GM18526 (cell line): Measurements from ENCODE around the gene CASKIN2.

Experiments used
- POLR2A ChIP-seq: IDR thresholded peaks from 3 replicates; pipeline ENCODE4 v1.6.1; 2011; ENCODE audit not compliant: insufficient read length; ENCODE audit errors: extremely low read depth

Gene CASKIN2

DNA sequence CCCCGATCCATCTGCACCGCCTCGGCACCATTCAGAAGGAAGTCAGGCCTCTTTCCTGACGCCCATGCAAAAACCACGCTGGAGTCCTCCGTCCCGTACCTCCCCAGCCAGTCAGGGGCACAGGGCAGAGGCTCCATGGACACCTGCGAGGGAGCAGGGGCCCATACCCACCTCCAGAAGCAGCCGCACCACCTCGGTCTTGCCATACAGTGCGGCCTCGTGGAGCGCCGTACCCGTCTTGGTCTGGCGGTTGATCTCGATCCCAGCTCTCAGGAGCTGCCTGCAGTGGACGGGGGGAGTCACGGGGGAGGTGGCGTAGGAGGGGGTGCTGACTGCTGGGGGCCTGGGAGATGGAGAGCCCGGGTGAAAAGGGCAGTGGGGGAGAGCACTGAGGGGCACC lies 9.2 kb downstream of the CASKIN2 start:
- TF ChIP-seq POLR2A: no peak

DNA sequence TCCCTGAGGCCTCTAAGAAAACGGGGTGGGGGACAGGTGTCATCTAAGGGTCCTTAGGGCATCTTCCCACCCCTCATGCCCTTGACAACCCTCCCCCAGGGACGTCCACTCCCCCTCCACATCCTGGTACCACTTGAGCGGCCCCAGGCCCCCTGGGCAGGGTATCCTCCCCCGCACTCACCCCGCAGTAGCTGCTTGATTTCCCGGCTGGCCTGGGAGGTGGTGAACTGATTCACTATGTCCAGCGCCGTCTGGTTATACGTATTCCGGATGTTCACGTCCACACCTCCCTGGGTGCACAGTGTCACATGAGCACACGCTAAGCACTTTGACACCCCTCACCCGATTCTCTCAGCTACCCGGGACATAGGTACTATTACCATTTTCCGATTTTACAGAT lies 9.7 kb downstream of the CASKIN2 start:
- TF ChIP-seq POLR2A: no peak

DNA sequence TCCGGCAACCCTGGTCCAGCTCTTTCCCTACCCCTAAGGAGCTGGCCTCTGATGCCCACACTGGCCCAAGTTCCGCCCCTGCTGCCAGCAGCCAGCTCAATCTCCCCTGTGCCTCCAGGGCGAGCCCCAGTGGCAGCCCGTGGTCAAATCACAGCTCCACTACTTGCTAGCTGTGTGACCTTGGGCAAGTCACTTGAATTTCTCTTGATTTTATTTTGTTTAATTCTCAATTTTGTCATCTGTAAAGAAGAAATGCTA lies 10.3 kb downstream of the CASKIN2 start:
- no peak for TF ChIP-seq POLR2A

DNA sequence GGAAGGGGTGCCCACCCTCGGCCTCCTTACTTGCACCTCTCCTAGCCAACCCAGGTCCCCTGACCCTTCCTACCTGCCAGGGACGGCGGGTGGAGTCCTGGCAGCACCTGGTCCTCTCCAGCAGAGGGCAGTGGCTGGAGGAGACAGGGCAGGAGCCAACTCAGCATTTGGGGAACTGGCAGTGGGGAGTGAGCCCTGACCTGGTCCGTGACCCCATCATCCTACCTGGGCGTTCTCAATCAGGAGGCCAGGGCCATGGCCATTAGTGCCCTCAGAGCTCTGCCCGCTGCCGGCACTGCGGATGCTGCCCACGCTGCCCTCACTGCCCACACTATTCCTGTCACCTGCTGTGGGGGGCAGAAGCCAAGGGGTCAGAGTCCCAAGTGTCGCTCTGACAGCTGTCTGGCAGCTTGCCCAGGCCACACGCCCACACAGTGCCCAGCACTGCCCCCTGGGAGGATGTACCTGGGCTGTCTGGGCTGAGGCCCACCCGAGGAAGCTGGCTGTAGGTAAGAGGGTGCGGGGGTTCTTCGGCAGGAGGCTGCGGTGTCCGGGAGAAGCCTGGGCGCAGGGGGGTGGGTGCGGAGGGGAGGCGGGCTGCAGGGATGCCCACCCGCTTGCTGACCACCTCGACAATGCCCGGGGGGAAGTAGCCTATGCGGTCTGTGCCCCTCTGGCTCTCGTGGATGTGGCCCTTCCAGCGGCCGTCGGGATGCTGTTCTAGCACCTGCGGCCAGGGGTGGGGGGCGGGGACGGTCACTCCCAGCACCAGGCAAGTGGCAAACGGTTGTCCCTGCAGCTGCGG lies 10.8 kb downstream of the CASKIN2 start:
- TF ChIP-seq POLR2A: no peak

DNA sequence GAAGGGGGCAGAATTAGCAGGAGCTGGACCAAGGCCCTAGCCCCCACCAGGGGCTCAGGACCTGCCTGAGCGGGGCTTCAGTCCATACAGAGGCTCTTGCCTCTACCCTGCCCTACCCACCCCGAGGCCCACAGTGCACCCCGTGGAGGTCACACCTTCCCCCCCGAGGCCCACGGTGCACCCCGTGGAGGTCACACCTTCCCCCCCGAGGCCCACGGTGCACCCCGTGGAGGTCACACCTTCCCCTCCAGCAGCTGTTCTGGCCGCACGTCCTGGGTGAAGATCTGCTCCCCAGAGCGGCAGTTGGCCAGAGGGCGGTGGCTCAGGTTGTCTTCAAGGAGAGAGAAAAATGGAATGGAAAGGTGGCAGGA lies 11.4 kb downstream of the CASKIN2 start:
- no peak for TF ChIP-seq POLR2A

DNA sequence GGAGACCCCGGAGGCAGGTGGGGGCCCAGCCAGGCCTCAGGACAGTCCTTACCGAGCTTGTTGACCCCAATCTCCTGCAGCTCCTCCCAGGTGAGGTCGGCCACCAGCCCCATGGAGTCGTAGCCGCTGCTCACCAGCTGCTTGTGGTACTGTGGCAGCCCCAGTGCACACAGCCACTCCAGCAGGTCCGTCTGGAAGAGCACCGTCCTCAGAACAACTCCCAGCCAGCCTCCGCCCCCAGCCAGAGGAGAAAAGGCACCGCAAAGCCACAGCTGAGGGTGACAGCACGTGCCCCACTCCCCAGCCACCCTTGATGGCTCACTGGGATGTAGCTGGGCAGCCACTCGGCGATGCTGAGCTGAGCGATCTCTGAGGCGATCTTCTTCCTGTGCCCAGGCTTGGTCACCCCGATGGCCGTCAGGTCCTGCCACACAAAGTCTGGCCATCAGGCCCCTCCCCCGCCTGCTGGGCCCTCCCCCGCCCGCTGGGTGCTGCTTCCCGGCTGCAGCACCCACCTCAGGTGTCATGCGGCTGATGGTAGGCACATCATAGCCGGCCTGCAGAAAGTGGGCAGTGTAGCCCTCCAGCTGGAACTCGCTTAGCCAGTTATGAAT lies 11.9 kb downstream of the CASKIN2 start:
- TF ChIP-seq POLR2A: no peak

DNA sequence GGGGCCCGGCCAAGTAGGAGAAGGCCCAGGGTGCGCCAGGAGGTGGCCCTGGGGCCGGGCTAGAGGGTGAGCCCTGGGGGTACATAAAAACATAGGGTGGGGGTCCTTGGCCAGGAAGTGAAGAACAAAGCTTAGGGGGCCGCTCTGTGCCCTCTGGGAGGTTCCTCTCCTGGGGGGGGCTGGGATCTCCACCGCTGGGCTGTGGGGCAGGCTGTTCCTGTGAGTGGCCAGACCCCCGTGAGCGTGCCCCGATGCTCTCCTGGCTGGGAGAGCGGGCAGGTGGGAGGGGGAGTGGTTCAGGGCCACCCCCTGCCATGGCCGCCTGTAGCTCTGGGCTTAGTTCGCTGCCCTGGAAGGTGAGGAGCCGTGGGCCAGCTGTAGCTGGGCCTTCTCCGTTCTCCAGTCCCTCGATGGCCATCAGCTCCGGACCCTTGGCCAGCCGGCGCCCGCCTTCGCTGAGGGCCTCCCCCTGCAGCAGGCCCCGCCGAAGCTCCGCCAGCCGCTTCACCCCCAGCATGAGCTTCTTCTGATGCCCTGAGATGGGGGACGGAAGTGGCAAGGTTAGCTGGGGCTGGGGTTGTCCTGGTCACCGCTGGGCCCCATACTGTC lies 12.5 kb downstream of the CASKIN2 start:
- no peak for TF ChIP-seq POLR2A

DNA sequence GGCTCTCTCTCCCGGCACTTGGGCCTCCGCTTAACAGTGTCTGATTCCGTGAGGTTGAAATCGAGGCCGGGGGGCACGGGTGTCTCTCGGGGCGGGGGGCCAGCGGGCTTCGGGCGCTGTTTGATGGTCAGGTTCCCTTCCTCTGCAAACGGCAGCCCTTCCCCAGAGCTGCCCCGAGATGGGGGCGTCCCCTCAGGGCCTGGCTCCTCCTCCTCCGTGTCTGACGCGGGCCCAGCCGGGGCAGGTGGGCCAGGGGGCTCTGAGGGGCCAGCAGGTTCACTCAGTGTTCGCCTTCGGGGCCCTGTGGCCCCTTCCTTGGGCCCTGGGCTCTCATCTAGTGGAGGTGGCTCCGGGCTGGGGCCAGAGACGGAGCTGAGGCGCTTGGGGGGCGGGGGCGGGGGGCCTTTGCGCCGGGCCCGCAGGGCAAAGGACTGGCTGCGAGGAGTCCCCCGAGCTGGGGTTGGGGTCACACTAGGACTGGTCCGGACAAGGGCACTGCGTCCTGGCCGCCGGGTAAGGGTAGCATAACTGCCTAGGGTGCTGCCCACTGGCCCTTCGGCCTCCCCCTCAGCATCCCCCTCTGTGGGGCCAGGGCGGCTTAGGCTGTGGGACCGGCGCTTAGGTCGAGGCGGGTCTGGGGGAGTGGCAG lies 13.1 kb downstream of the CASKIN2 start:
- TF ChIP-seq POLR2A: no peak

DNA sequence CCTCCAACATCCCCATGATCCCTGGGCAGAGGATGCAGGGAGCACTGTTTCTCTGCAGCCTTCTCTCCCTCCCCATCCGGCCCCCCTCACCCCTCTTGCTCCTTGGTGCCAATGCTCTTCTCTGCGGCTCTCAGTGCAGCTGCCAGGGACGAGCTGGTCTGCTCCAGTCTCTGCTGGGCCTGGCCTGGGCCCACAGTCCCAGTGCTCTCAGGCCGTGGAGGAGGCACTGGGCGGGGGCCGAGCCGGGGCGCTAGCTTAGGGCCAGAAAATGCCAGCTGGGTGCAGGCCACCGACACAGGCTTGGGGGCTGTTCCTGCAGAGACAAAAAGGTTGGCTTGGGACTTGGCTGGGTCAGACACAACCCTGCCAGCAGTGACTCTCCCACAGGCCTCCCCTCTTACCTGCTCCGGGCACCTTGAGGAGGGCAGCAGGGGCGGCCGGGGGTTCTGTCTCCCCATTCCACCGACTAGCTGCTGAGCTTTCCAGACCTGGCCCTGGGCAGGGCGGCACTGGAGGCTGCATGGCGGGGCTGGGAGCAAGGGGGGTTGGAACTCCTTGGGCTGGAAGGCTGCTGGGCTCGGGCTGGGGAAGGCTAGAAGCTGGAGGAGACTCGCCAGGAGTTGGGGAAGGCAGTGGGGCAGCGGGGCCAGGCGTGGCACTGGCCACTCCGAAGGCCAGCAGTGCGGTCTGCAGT lies 13.8 kb downstream of the CASKIN2 start:
- no peak for TF ChIP-seq POLR2A

DNA sequence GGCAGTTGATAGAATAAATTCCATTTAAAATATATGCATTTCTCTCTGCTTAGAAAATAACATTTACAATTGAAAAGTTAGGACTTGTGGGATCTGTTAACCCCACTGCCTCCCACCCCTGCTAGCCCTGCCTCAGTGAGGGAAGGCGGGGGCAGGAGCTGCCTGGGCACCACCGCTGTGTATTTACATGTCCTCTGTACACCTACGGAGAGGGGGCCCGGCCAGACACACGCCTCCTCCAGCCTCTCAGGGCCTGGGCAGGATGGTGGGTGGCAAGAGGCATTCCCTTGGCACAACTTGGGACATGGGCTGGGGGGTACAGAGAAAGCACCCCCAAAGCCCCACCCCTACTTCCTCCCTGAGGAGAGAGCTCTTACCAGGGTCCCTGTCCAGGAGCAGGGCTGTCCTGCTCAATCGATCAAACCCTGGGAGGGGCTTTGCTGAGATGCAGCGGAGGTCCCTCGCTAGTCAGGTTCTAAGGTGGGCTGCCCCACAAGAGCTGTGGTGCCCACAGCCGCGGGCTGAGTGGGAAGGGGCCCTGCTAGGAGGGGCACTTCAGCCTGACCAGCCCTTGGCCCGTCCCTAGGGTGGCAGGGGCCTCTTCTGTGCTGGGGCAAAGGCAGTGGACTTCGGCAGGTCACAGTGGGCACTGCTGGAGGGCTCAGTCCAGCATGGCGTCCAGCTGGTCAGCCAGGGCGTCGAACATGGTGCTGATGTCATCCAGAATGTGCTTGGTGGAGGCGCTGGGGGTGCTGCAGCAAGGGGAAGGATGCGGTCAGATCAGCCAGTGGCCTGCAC lies 14.7 kb downstream of the CASKIN2 start:
- TF ChIP-seq POLR2A: no peak

DNA sequence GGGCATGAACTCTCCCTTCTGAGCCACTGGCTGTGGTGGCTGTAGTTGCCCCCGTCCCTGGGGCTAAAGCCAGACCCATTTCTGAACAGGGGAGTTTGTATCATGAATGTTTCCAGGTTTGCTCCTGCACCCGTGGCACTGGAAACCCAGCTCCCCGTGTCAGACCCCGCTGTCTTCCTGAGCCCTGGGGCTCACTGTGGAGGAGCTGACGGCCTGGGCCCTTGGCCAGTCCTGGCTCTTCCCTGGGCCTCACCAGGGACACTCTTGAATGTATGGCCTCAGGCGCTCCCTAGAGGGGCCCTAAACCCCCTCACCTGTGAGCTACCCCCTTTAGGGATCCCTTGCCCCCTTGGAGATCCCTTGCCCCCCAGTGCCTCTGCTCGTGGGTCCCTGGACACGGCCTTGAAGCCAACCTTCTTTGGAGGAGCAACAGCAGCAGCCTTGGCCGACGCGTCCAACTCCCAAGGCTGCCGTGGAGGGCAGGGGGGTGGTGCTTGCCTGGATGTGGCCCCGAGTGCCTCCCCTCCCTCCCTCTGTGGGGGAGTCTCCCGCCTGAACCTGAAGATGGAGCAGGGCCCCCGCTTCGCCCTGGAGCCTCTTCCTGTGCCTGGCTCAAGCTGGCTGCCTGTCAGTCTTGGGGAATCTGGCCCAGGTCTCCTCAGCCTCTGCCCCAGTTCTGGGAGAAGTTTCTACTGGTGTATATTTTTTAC lies 15.9 kb downstream of the CASKIN2 start:
- TF ChIP-seq POLR2A: no peak

DNA sequence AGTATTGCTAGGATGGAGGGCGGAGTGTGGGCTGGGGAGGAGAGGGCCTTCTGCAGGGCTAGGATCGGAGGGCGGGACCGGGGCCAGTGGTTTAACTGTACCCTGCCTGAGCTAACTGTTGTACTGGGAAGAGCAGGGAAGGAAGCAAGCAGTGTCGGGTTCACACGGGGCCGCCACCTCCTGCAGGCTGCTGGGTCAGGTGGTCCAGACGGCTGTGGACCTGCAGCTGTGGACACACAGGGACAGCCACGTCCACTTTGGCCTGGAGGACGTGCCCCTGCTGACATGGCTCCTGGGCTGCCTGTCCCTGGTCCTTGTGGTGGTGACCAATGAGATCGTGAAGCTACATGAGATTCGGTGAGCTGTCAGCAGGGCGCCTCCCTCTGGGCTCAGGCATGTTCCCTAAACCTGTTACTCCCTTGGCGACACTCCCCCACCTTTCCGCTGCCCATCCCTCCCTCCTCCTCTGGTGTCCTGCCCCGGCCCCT lies 16.6 kb downstream of the CASKIN2 start:
- no peak for TF ChIP-seq POLR2A

DNA sequence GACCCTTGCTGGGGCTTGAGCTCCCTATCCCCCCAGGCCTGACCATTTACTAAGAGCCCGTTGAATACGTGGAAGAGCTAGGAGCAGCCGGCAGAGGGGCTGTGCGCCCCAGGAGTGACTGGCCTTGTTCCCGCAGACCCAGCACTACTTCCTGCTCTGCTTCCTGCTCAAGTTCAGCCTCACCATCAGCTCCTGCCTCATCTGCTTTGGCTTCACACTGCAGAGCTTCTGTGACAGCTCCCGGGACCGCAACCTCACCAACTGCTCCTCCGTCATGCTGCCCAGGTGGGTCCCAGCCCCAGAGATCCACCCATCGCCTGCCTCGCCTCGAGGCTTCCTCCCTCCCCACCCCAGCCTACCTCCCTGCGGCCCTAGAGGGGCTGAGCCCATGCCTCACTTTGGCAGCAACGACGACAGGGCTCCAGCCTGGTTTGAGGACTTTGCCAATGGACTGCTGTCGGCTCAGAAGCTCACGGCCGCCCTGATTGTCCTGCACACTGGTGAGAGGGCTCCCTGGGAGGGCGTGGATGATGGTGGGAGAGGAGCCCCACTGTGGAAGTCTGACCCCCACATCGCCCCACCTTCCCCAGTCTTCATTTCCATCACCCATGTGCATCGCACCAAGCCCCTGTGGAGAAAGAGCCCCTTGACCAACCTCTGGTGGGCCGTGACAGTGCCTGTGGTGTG lies 17.2 kb downstream of the CASKIN2 start:
- no peak for TF ChIP-seq POLR2A

DNA sequence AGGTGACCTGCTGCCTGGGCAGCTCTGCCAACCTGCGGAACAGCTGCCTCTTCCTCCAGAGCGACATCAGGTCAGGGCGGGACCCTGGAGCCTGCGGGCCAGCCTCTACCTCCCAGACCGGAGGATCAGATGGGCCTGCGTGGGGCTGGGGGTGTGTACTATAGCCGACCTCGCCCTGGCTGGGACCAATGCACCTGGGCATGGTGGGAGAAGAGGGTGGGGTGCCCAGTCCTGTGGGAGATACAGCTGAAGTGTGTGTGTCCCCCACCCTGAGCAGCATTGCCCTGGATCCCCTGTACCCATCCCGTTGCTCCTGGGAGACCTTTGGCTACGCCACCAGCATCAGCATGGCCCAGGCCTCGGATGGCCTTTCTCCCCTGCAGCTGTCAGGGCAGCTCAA lies 19.3 kb downstream of the CASKIN2 start:
- no peak for TF ChIP-seq POLR2A
